K562 (cell line): Measurements from ENCODE around the gene KHSRP. TPM values are rescaled to one million over a fixed set of nuclear protein-coding genes. Genes with fewer than 3 reads are reported as not detected.
A peak's percentile ranks its signal among the peaks of the same experiment; 100 is the strongest.

Source experiments
- DPF2 ChIP-seq: fragments of 450-650 bp; IDR thresholded peaks from 2 replicates; pipeline ENCODE4 v1.6.1; 2016
- GABPB2 ChIP-seq: fragments of 250-450 bp; sonication (Bioruptor Pico); conservative IDR thresholded peaks from 2 replicates; pipeline ENCODE4 v1.5.1; 2021; ENCODE audit warnings: mild to moderate bottlenecking
- HIVEP1 ChIP-seq: fragments of 250-450 bp; sonication (Bioruptor Pico); IDR thresholded peaks from 2 replicates; pipeline ENCODE4 v1.4.0; 2020; ENCODE audit warnings: mild to moderate bottlenecking
- KDM4B ChIP-seq, 2 experiments: fragments of 450-650 bp in 1 of 2; sonication (generic) in 1 of 2; IDR thresholded peaks; 2 replicates each; pipeline ENCODE4 v1.6.1; 2016 to 2017; ENCODE audit warnings: borderline replicate concordance in 2 of 2, antibody characterized with exemption in 1 of 2, low read depth in 1 of 2, mild to moderate bottlenecking in 1 of 2
- MXI1 ChIP-seq: IDR thresholded peaks from 2 replicates; pipeline ENCODE4 v1.6.1; 2011; ENCODE audit warnings: low read depth, mild to moderate bottlenecking, improper control_type of control experiment, low read length
- NRF1 ChIP-seq, 2 experiments: fragments of 450-650 bp; IDR thresholded peaks in 1 of 2; conservative IDR thresholded peaks in 1 of 2; 2 replicates each; pipeline ENCODE4 v1.6.1; 2014; ENCODE audit warnings: mild to moderate bottlenecking in 2 of 2
- POLR2B ChIP-seq: fragments of 450-650 bp; IDR thresholded peaks from 2 replicates; pipeline ENCODE4 v1.6.1; 2018; ENCODE audit warnings: low read depth; ENCODE audit not compliant: partially characterized antibody
- SRF ChIP-seq, 2 experiments: fragments of 250-450, 450-650 bp in 1 of 2; sonication (Bioruptor Pico) in 1 of 2; sonication (generic) in 1 of 2; formaldehyde crosslinking; IDR thresholded peaks; 2 replicates each; pipeline versions ENCODE4 v1.5.0 to v1.5.1; 2020 to 2022; ENCODE audit warnings: mild to moderate bottlenecking in 1 of 2, missing genetic modification reagents in 1 of 2
- XRCC4 ChIP-seq: IDR thresholded peaks from one replicate; pipeline ENCODE4 v1.6.1; 2011; ENCODE audit not compliant: insufficient read depth, insufficient read length; ENCODE audit errors: extremely low read depth
- ZNF696 ChIP-seq: fragments of 250-450 bp; sonication (Bioruptor Pico); conservative IDR thresholded peaks from 2 replicates; pipeline ENCODE4 v1.4.0; 2020; ENCODE audit warnings: mild to moderate bottlenecking, moderate library complexity
- polyA plus RNA-seq, 8 experiments: library from polyadenylated mRNA; depleted of rRNA in 4 of 8; stranded (reverse) in 5 of 8; unstranded in 3 of 8; fragments of >200 nt; fragmentation: Nextera tagmentation in 2 of 8; fragmentation: Illumina TruSeq in 1 of 8; extraction: Ambion mirVana in 2 of 8; extraction: Trizol in 1 of 8; gene quantifications; 2 replicates each; pipeline versions ENCODE4 v1.2.1 to v1.2.3, GENCODE V29; 2011 to 2014; ENCODE audit warnings: inconsistent platforms in 1 of 8, missing spikeins in 1 of 8
- total RNA-seq, 7 experiments: library from RNA; depleted of rRNA in 6 of 7; stranded (reverse); fragments of >200 nt in 6 of 7; fragmentation: Illumina TruSeq in 2 of 7; extraction: Trizol in 2 of 7; gene quantifications; 2 replicates each; pipeline versions ENCODE4 v1.2.1 to v1.2.3, GENCODE V29; 2011 to 2021; ENCODE audit warnings: low replicate concordance in 1 of 7
- TF ChIP-seq, protein P1 (sequence below): sonication (generic); formaldehyde crosslinking; IDR thresholded peaks from 2 replicates; pipeline ENCODE4 v1.8.0; 2022; ENCODE audit warnings: mild to moderate bottlenecking, missing genetic modification reagents
- TF ChIP-seq, protein P2 (sequence below): fragments of 250-450 bp; sonication (Bioruptor Pico); IDR thresholded peaks from 2 replicates; pipeline ENCODE4 v1.4.0; 2020
- TF ChIP-seq, protein P3 (sequence below): fragments of 450-650 bp; formaldehyde crosslinking; IDR thresholded peaks from 2 replicates; pipeline ENCODE4 v1.4.0; 2022; ENCODE audit warnings: mild to moderate bottlenecking, moderate library complexity
- TF ChIP-seq, protein P4 (sequence below): fragments of 250-450 bp; sonication (Bioruptor Pico); IDR thresholded peaks from 2 replicates; pipeline ENCODE4 v1.4.0; 2020

Gene KHSRP
- total and polyA plus RNA-seq, 9 of the 15 experiments (the other 6 are each of a cell fraction or from before 2014, with no cell fraction given) = 4.2 to 564 (median 139) TPM

DNA sequence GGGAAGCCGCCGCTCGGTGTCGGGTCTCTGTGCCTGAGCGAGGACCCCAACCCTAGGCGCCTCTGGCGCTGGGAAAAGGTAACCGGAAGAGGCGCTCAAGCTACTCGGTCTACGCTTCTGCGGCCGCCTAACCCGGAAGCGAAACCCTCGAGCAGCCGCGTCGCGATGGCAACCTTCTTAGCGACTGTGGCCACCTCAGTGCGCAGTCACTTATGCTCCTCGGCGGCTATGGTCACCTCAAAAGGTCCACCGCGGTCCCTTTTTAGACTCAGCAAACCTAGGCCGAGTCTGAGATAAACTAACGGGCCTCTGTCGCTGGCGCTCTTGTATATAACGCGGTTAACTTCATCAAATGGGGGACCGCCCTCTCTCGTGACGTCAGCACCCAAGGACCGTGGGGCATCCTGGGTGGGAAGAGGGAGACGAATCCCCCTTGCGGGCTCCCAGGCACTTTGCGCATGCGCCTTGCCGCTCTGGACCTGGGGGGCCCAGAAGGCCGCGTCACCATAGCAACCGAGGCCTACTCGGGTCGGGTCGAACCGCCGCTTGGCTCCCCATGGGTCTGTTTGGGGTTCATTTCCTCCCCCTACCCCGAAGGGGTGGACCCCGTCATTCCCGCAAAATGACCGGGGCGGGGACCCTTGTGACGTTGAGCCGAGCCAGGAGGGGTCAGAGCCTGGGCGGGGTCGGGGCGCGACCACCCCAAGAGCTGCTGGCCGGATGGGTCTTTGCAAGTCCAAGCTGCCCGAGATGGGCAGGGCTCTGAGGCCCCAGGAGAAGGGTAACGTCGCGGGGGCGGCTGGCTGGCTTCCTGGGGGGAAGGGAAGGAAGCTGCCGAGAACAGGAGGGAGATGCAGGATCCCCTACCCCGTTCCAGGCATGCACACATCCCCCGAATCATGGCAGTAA, 31.3 kb downstream of the KHSRP start, which contains the start of gene GTF2F1 (continued):
- TF ChIP-seq POLR2B (peak; percentile 15), SRF (CRISPR knock-in tag; IDR thresholded peaks at IDR 0.05) (no peak), HIVEP1 (CRISPR knock-in tag) (no peak), MXI1 (peak; percentile 89), GABPB2 (CRISPR knock-in tag) (no peak), KDM4B (IDR thresholded peaks at IDR 0.05; ENCODE audit: borderline replicate concordance in 2 of 2, low read depth in 1 of 2) (peak in 1 of 2 experiments; percentile 33; a peak in 1 of 4 replicates), DPF2 (no peak), NRF1 (conservative IDR thresholded peaks at IDR 0.05 in 1 of 2, IDR thresholded peaks at IDR 0.05 in 1 of 2) (peak; percentile 95 to 96), ZNF696 (CRISPR knock-in tag) (no peak), XRCC4 (no peak)
- TF ChIP-seq, protein P1, sequence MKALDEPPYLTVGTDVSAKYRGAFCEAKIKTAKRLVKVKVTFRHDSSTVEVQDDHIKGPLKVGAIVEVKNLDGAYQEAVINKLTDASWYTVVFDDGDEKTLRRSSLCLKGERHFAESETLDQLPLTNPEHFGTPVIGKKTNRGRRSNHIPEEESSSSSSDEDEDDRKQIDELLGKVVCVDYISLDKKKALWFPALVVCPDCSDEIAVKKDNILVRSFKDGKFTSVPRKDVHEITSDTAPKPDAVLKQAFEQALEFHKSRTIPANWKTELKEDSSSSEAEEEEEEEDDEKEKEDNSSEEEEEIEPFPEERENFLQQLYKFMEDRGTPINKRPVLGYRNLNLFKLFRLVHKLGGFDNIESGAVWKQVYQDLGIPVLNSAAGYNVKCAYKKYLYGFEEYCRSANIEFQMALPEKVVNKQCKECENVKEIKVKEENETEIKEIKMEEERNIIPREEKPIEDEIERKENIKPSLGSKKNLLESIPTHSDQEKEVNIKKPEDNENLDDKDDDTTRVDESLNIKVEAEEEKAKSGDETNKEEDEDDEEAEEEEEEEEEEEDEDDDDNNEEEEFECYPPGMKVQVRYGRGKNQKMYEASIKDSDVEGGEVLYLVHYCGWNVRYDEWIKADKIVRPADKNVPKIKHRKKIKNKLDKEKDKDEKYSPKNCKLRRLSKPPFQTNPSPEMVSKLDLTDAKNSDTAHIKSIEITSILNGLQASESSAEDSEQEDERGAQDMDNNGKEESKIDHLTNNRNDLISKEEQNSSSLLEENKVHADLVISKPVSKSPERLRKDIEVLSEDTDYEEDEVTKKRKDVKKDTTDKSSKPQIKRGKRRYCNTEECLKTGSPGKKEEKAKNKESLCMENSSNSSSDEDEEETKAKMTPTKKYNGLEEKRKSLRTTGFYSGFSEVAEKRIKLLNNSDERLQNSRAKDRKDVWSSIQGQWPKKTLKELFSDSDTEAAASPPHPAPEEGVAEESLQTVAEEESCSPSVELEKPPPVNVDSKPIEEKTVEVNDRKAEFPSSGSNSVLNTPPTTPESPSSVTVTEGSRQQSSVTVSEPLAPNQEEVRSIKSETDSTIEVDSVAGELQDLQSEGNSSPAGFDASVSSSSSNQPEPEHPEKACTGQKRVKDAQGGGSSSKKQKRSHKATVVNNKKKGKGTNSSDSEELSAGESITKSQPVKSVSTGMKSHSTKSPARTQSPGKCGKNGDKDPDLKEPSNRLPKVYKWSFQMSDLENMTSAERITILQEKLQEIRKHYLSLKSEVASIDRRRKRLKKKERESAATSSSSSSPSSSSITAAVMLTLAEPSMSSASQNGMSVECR = peak; percentile 91
- TF ChIP-seq, protein P2, sequence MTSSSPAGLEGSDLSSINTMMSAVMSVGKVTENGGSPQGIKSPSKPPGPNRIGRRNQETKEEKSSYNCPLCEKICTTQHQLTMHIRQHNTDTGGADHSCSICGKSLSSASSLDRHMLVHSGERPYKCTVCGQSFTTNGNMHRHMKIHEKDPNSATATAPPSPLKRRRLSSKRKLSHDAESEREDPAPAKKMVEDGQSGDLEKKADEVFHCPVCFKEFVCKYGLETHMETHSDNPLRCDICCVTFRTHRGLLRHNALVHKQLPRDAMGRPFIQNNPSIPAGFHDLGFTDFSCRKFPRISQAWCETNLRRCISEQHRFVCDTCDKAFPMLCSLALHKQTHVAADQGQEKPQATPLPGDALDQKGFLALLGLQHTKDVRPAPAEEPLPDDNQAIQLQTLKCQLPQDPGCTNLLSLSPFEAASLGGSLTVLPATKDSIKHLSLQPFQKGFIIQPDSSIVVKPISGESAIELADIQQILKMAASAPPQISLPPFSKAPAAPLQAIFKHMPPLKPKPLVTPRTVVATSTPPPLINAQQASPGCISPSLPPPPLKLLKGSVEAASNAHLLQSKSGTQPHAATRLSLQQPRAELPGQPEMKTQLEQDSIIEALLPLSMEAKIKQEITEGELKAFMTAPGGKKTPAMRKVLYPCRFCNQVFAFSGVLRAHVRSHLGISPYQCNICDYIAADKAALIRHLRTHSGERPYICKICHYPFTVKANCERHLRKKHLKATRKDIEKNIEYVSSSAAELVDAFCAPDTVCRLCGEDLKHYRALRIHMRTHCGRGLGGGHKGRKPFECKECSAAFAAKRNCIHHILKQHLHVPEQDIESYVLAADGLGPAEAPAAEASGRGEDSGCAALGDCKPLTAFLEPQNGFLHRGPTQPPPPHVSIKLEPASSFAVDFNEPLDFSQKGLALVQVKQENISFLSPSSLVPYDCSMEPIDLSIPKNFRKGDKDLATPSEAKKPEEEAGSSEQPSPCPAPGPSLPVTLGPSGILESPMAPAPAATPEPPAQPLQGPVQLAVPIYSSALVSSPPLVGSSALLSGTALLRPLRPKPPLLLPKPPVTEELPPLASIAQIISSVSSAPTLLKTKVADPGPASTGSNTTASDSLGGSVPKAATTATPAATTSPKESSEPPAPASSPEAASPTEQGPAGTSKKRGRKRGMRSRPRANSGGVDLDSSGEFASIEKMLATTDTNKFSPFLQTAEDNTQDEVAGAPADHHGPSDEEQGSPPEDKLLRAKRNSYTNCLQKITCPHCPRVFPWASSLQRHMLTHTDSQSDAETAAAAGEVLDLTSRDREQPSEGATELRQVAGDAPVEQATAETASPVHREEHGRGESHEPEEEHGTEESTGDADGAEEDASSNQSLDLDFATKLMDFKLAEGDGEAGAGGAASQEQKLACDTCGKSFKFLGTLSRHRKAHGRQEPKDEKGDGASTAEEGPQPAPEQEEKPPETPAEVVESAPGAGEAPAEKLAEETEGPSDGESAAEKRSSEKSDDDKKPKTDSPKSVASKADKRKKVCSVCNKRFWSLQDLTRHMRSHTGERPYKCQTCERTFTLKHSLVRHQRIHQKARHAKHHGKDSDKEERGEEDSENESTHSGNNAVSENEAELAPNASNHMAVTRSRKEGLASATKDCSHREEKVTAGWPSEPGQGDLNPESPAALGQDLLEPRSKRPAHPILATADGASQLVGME (CRISPR knock-in tag) = no peak
- TF ChIP-seq, protein P3, sequence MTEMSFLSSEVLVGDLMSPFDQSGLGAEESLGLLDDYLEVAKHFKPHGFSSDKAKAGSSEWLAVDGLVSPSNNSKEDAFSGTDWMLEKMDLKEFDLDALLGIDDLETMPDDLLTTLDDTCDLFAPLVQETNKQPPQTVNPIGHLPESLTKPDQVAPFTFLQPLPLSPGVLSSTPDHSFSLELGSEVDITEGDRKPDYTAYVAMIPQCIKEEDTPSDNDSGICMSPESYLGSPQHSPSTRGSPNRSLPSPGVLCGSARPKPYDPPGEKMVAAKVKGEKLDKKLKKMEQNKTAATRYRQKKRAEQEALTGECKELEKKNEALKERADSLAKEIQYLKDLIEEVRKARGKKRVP (CRISPR knock-in tag) = no peak
- TF ChIP-seq, protein P4, sequence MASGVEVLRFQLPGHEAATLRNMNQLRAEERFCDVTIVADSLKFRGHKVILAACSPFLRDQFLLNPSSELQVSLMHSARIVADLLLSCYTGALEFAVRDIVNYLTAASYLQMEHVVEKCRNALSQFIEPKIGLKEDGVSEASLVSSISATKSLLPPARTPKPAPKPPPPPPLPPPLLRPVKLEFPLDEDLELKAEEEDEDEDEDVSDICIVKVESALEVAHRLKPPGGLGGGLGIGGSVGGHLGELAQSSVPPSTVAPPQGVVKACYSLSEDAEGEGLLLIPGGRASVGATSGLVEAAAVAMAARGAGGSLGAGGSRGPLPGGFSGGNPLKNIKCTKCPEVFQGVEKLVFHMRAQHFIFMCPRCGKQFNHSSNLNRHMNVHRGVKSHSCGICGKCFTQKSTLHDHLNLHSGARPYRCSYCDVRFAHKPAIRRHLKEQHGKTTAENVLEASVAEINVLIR (CRISPR knock-in tag) = peak; percentile 83
